Pancreas (tissue), 10 donors: Measurements from ENCODE around the gene ATG9B. TPM values are rescaled to one million over a fixed set of nuclear protein-coding genes. Genes with fewer than 3 reads are reported as not detected.

ENCODE experiments used
- ATAC-seq, 4 donors: fragments of 200-7000 bp; cut with Tn5 transposase; one replicate each; pipeline versions ENCODE4 v1.8.0 to v1.9.1; 2020; ENCODE audit warnings: mild to moderate bottlenecking in 4 of 4, moderate library complexity in 4 of 4
- DNase-seq, 6 donors: peaks; one replicate each; pipeline ENCODE4 v3.0.0-alpha.2; 2020
- FAIRE-seq: peaks from 2 replicates; lab custom pipeline; 2012; peaks lifted over from hg19 to GRCh38; lab: Jason Lieb, UNC
- H3K27ac ChIP-seq, 4 donors: fragments of 200-600 bp; sonication (generic); 1 replicate in 3 of 4; 2 replicates in 1 of 4; pipeline versions ENCODE4 v1.5.0 to v1.8.0; 2020
- H3K27me3 ChIP-seq, 4 donors: fragments of 200-600 bp; one replicate each; pipeline ENCODE4 v1.8.0; 2021
- H3K36me3 ChIP-seq, 3 donors: fragments of 200-600 bp; sonication (generic) in 1 of 3; one replicate each; pipeline versions ENCODE4 v1.5.0 to v1.8.0; 2020 to 2021
- H3K4me1 ChIP-seq, 3 donors: fragments of 200-600 bp; one replicate each; pipeline ENCODE4 v1.8.0; 2021
- H3K4me3 ChIP-seq, 4 donors: fragments of 200-600 bp; sonication (generic) in 2 of 4; one replicate each; pipeline versions ENCODE4 v1.5.0 to v1.8.0; 2020 to 2021
- H3K9me3 ChIP-seq, 4 donors: fragments of 200-600 bp; one replicate each; pipeline ENCODE4 v1.8.0; 2021
- WGBS, 2 donors: extraction: QIAGEN DNeasy Blood & Tissue Kit; methylation state at CpG; one replicate each; pipeline ENCODE4 v1.1.7; 2013; 5-methylcytosine and 5-hydroxymethylcytosine counted together
- intact Hi-C, 3 donors: fragments of 100-400 bp; cut with DNase I; formaldehyde crosslinking; loops; one replicate each; pipeline versions ENCODE4 v1.11.1 to v1.14.2; 2022
- polyA plus RNA-seq, 2 donors: library from polyadenylated mRNA; stranded (reverse); fragments of 200-250 nt; gene quantifications; one replicate each; pipeline ENCODE4 v1.2.3, GENCODE V29; 2013
- total RNA-seq, 6 donors: library from RNA; stranded (reverse); fragmentation: NEBNext Ultra II Directional in 4 of 6; extraction: Animal tissue kit (Norgen Biotek cat#: 25700) in 4 of 6; gene quantifications; one replicate each; pipeline versions ENCODE4 v1.2.1 to v1.2.4, GENCODE V29; 2021 to 2023
- TF ChIP-seq, protein P1 (sequence below), 4 donors: fragments of 200-600 bp; sonication (generic) in 3 of 4; IDR thresholded peaks; one replicate each; pipeline versions ENCODE4 v1.5.0 to v1.8.0; 2021; ENCODE audit warnings: antibody characterized with exemption in 4 of 4
- donor health status: healthy with polysubstance abuse.
- donor health status: DM: no; HTN: no; CAD: no; lungs with moderate emphysema.
- donor health status: DM: no; HTN: no; CAD: no.
- donor health status: control.
- donor health status: control.
- donor health status: Bipolar disorder and iron deficiency.
- donor health status: DM: yes; HTN: yes; CAD: no.
- donor health status: DM: no; HTN: no; CAD: no.
- donor health status: DM: no; HTN: no; CAD: no.
- donor health status: DM: yes; HTN: yes; CAD: no.

Gene ATG9B
- total and polyA plus RNA-seq, 8 donors, result 0.06 to 1.5 (median 0.28) TPM; not detected in 1

DNA sequence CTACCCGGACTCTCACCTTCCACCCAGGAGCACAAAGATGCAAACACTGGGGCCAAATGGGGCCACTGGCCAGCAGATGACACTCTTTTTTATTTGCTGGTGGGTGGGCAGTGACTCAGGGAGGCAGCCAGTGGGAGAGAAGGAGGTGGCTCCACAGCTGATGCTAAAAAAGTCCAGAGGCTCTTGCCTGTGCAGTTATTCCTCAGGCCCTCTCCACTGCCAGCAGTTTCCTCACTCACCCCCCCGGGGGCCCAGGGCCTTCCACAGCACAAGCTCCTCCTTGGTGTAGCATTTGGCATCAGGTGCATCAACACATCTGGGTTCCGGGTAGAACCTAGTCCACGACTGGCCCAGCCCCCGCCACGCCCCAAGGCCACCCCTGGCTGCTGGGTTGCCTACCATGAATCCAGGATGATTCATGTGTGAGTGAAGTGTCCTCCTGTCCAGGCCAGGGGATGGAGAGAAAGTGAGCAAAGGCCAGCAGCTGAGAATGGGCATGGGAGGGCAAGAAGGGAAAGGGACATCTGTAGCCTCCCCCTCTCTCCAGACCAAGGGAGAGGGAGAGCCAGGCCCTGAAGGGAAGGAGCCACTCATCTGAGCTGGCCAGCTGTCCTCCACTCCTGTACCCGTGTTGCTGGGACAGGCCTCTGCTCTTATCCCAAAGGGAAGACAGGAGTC is 44.4 kb downstream of the ATG9B start:
- no peak for ATAC-seq
- 23 to 25% methylated on average over 7 of the region's 7 CpGs for WGBS, 2 donors
- intact Hi-C loops, result no loop called here
- peak in 2 of 6 donors; percentile 36 to 62 for DNase-seq
- Histone ChIP-seq H3K27ac (no peak overlapping the region), H3K4me3 (no peak overlapping the region), H3K4me1 (no peaks in the 10 kb centered on the region), H3K27me3 (peaks cover 0 to 6% (median 0%) of the 10 kb centered on the region in 4 donors), H3K9me3 (no peaks in the 10 kb centered on the region), H3K36me3 (no peaks in the 10 kb centered on the region)
- FAIRE-seq, result no peak
- TF ChIP-seq, protein P1, sequence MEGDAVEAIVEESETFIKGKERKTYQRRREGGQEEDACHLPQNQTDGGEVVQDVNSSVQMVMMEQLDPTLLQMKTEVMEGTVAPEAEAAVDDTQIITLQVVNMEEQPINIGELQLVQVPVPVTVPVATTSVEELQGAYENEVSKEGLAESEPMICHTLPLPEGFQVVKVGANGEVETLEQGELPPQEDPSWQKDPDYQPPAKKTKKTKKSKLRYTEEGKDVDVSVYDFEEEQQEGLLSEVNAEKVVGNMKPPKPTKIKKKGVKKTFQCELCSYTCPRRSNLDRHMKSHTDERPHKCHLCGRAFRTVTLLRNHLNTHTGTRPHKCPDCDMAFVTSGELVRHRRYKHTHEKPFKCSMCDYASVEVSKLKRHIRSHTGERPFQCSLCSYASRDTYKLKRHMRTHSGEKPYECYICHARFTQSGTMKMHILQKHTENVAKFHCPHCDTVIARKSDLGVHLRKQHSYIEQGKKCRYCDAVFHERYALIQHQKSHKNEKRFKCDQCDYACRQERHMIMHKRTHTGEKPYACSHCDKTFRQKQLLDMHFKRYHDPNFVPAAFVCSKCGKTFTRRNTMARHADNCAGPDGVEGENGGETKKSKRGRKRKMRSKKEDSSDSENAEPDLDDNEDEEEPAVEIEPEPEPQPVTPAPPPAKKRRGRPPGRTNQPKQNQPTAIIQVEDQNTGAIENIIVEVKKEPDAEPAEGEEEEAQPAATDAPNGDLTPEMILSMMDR (IDR thresholded peaks at IDR 0.05), result no peak

DNA sequence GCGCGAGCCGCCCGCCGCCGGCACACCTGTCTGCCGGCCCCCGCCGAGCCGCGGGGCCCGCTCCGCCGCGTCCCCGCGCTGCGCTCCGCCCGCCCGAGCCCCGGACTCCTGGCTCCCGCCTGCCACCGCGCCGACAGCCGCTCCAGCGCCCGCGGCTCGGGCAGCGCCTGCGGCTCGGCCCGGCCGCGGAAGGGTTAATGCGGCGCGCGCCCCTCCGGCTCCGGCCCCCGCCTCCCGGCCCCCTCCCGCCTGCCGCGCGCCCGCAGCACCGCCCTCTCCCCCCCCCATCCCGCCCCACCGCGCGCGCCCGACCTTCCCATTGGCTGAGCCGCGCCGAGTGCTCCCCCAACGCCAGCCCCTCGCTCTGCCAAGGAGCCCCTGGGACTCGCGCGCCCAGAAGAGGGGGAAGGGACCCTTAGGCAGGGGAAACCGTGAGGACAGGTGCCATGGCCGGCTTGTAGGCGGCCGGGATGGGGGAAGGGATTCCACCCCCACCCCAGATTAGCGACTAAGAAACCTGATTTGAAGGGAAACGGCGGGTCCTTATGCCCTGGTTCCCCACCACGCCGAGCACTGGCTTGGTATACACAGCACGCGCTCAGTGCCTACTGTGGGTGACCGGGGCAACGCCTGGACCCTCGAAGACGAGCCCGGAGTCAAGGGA is 46.0 kb downstream of the ATG9B start, which contains the start of gene KCNH2:
Gene KCNH2 (minus strand): TSS at position 196 of the 664 bp plus-strand sequence. CDS start 408 bp downstream, outside the sequence.
- DNase-seq (peak in 1 of 6 donors; percentile 74), ATAC-seq (peak; percentile 22 to 55 (median 50)), FAIRE-seq (no peak)
- TF ChIP-seq, protein P1 (IDR thresholded peaks at IDR 0.05), result no peak
- WGBS, 2 donors, result 1 to 3% methylated on average over 29 to 81 of the region's 81 CpGs
- Histone ChIP-seq H3K27ac (no peak within 1 kb of the TSS), H3K27me3 (peaks cover 0 to 6% (median 0%) of the 10 kb centered on the region in 4 donors), H3K4me1 (no peaks in the 10 kb centered on the region), H3K36me3 (no peaks in the 10 kb centered on the region), H3K9me3 (no peaks in the 10 kb centered on the region), H3K4me3 (peak within 1 kb of the TSS in 2 of 4 donors; percentile 29 to 30)
- intact Hi-C loops, result no loop called here

DNA sequence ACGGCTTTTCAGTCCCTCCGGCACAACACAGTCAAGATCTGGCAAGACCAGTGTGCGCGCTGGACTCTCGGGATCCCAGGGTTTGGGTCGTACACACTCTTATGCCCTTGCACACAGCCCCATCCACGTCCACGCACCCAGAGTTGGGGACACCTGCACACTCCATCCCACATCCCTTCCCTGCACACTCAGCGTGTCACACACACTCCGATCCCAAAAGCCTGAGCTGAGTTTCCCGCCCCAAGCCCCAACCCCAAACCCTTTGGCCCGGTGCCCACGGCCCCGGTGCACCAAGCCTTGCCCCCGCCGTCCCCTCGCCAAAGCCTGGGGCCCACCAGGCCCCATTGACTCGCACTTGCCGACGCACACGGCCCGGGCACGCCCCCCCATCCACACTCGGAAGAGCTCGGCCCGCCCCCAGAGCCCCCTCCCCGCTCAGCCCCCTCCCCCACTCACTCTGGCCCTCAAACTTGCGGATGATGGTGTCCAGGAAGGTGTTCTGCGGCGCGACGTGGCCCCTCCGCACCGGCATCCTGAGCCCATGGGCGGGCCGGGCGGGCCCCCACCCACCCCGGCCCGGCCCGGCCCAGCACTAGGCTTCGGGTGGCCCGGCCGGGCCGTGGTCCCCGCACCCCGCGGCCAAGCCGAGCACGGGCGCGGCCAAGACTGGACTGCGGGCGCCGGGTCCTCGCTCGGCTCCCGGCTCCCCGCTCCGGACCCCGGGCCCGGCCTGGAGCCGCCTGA is 46.7 kb downstream of the ATG9B start:
- TF ChIP-seq, protein P1 (IDR thresholded peaks at IDR 0.05), result no peak
- no peak for FAIRE-seq
- peak in 1 of 6 donors; percentile 74 for DNase-seq
- ATAC-seq, result no peak
- Histone ChIP-seq H3K4me3 (peak overlapping the region in 2 of 4 donors; percentile 27 to 29), H3K4me1 (no peaks in the 10 kb centered on the region), H3K27ac (no peak overlapping the region), H3K9me3 (no peaks in the 10 kb centered on the region), H3K27me3 (peaks cover 0 to 6% (median 0%) of the 10 kb centered on the region in 4 donors), H3K36me3 (no peaks in the 10 kb centered on the region)
- WGBS, 2 donors, result 5 to 7% methylated on average over 49 to 62 of the region's 62 CpGs
- intact Hi-C loops, result no loop called here

DNA sequence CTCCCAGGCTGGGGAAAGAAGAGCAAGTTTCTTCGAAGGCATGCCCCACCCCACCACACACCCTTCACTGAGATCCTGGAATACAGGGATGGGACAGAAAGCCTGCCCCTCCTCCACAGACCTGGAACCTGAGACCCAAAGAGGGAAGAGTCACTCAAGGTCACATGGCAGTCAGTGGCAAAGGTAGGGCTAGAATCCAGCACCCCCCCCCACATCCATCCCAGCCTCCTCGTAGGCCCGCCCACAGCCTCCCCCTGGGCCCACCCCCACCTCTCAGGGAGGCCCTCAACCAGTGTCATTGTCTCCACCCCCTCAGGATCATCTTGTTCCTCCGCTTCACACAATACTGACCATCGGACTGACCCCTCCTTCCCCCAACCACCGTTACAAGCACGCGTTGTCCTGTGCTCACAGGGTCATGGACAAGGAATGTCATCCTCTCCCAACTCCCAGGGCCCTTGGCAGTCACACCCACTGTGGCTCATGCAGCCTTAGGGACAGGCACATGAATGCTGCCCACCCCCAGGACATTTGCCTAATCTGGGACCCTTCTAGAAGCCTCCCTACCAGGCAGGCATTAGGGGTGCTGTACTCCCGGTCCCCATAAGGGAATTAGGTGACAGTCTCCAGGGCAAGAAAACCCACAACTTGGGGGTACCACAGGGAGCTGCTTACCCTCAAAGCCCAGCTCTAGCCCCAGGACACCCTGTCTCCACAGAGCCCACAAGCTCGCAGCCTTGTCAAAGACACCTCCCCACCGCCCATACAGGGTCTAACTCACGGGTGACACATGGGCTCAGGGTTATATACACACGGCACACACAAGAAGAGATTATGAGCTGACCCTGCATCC is 47.5 kb downstream of the ATG9B start:
- TF ChIP-seq, protein P1 (IDR thresholded peaks at IDR 0.05), result no peak
- peak overlapping the region in 1 of 4 donors; percentile 27 for H3K4me3 ChIP-seq
- peak in 2 of 4 donors; percentile 7 to 8 for ATAC-seq
- intact Hi-C loops, result no loop called here
- FAIRE-seq, result no peak
- no peaks in the 10 kb centered on the region for H3K36me3 ChIP-seq
- DNase-seq, result peak in 1 of 6 donors; percentile 32
- H3K27me3 ChIP-seq, result peaks cover 0 to 6% (median 0%) of the 10 kb centered on the region in 4 donors
- no peaks in the 10 kb centered on the region for H3K4me1 ChIP-seq
- H3K9me3 ChIP-seq, result no peaks in the 10 kb centered on the region
- H3K27ac ChIP-seq, result no peak overlapping the region
- WGBS, 2 donors, result 53 to 58% methylated on average over 13 of the region's 13 CpGs
